Measurements from ENCODE around the gene C2orf81.
"Not testable (repeated sequence)": the region's sequence is repeated elsewhere in the genome, so short reads cannot be mapped to it uniquely, and the experiment has no call there.

C2orf81 gene

DNA sequence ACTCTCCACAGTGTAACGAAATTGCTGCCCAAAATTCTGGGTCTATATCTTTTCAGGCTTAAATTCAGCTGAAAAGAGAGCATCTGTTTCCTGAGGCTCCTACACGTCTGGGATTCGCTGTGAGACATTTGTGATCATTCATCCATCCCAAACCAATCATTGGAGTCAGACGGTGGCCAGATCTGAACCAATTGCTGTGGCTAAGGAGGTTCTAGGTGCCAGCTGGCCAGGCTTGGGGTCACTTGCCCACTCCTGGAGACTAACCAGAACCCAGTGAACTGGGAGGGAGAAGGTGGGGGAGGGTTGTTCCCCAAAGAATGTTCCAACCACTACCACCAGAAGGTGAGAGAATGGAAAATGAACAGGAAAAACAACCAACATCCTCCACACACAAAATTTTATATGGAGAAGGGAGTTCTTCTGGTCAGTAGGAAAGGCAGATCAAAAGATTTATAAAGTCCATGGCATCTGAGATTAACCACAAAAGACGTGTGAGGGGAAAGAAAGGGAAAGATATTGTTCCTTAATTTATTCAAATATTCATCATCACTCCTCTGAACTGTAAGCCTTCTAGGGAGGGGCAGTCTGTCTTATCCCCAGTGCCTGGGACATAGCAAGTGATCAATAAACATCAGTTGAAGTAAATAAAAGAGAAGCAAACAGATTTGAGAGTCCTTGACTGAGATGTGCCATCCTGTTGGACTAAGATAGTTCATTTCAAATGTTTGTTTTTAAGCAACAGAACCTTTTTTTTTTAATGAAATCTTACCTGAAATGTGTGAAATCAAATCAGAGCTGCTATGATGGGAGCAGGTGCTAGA lies 23.3 kb upstream of the C2orf81 start:
- no peak for DNase-seq (ENCODE audit: low read depth)
- no peak overlapping the region for H3K4me3 ChIP-seq (ENCODE audit: low read depth, low read length)

DNA sequence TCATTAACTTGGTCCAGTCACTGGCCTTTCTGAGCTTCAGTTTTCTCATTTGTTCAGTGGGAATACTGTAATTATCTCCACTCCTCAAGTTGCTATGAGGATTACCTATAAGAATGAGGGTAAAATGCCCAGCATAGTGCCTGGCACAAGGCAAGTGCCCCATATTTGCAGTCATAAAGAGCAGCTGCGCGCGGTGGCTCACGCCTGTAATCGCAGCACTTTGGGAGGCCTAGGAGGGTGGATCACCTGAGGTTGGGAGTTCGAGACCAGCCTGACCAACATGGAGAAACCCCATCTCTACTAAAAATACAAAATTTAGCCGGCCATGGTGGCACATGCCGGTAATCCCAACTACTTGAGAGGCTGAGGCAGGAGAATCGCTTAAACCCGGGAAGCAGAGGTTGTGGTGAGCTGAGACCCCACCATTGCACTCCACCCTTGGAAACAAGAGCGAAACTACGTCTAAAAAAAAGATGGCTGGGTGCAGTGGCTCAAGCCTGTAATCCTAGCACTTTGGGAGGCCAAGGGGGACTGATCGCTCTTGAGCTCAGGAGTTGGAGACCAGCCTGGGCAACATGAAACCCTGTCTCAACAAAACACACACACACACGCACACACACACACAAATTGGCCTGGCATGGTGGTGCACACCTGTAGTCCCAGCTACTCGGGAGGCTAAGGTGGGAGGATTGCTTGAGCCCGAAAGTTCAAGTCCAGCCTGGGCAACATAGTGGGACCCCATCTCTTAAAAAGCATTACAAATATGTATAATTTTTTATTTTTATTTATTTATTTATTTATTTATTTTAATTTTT lies 21.3 kb upstream of the C2orf81 start:
- not testable (repeated sequence) for H3K4me3 ChIP-seq (ENCODE audit: low read depth, low read length); DNase-seq (ENCODE audit: low read depth)

DNA sequence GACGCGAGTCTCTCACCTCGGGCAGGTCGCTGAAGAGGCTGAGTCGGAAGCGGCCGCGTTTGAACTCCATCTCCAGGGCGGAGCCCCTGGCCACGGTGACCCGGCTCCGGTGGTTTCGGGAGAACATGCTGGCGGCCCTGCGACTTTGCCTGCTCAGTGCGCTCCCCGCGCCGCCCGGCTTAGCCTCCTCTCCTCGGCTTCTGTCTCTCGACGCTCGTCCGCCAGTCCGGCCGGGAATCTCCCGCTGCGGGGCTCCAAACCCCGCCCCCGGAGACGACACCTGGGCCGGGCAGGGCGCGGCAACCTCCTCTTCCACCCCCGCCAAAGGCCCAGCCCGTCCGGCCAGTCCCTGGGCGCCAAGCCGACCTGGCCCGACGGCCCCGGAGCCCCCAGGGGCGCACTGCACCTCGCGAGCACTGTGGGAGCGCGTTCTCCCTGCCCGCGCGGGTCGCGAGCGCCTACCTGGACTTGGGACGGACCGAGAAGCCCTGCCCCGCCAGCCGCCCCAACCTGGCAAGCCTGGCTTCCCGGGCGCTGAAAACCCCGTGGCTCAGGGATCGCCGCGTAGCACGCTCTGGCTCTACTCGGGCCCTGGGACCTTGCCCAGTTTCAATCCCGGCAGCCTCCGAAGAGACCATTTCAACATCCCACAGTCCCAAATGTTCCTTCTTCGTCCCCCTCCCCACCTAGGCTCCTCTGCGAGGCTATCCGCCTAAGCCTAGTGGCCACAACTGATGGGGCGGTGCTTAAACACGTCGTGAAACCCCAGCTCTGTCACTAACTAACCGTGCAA lies 20.5 kb upstream of the C2orf81 start, which contains the start of gene RTKN:
Gene RTKN (minus strand): TSS at position 248 of the 793 bp plus-strand sequence. CDS start 121 bp downstream, at position 127.
- no peak for DNase-seq (ENCODE audit: low read depth)
- H3K4me3 ChIP-seq (ENCODE audit: low read depth, low read length): peak within 1 kb of the TSS; percentile 61

DNA sequence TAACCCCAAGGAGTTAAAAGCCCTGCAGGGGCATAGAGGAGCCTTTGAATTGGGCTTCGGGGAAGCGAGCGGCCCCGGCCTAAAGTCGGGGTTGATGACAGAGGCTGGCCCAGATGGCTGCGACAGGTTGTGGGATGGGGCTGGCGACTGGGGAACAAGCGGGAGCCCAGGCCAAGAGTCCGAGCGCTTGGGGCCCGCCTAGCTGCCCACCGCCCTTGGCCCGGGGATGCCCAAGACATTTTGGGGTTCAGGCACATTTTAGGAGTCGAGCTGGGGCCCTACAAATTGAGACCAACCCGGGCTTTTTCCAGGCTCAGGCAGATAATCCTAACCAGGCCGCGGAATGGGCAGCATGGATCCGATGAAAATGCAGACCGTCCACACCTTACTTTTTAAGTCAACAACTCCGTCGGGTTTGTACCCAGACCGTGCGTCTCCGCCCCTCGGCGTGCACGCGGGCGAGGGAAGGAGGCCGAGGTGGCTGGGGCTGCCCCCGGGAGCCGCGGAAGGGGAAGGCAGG lies 19.8 kb upstream of the C2orf81 start:
- DNase-seq (ENCODE audit: low read depth): no peak
- H3K4me3 ChIP-seq (ENCODE audit: low read depth, low read length): no peak overlapping the region

DNA sequence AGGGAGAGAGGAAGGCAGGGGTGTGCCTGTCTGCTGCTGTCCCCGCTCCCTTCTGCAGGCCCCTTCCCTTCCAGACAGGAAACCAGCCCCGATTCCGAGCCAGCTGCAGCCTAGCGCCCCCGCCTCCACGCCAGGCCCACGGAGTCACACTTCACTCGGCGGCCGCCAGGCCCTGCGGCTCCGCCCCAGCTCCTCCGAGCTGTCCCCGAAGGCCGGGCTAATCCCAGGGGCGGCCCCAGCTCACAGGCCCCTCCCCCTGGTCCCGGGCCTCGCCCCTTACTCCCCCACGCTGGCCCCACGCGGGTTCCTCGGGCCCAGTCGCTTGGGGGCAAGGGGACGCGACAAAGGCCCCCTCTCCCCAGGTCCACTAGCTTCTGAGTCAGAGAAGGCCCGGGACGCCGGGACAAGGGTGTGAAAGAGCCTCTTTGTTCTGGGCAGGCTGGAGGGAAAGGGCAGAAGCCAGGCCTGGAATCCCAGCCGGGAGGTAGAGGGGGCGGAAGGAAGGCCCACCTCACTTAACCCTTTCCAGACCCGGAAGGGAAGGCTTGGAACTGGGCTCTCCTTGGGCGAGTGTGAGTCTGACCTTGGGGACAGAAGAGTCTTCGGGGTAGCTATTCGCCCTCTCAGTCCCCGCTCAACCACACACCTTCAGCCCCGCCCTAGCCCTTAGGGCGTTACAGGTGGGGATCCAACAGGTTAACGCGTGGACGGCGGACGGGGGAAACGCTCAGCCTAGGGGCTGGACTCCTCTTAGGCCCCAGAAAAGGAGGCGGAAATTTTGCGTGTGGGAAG lies 19.2 kb upstream of the C2orf81 start:
- DNase-seq (ENCODE audit: low read depth): peak; percentile 41
- H3K4me3 ChIP-seq (ENCODE audit: low read depth, low read length): peak overlapping the region; percentile 61

DNA sequence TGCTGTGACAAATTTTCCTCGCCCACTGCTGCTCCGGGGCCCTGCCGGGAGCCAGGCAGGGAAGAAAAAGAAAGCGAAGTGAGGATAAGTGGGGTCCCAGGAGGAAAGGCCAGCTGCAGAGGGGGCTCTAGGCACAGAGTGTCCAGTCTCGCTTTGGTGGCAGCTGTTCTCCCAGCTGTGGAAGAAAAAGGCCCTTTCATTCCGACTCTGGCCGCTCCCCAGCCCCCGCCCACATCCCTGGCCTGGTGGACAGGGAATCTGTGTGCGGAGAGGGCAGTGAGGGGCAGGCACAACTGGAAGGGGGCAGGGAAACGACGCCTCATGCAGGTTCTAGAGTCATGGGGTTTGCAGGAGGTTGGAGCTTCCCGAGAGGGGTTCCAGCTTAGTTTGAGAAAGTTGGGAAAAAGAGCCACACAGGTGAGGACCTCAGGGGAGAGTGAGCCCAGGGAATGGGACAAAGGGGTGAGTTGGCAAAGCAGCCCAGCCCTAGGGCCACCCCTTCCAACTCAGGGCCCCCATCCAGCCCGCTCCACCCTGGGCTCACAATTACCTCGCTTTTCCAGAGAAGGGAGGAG lies 18.5 kb upstream of the C2orf81 start:
- peak overlapping the region; percentile 61 for H3K4me3 ChIP-seq (ENCODE audit: low read depth, low read length)
- peak; percentile 52 for DNase-seq (ENCODE audit: low read depth)

DNA sequence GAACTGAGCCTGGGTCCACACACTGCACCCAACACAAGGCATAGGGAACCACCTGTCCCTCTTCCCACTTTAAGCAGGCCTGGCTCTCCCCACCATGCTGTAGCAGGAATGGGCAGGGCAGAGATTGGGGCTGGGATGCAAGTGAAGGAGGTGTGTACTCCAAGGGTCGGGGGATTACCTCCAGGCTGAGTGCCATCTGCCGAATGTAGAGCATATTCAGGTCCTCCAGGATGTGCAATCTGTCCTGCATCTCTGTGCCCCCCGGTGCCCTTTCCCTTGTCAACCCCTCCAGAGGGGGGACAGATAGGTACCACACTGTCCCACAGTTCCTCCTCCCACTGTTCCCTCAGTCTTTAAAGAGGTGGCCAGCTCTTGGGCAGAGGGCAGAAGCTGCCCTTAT lies 18.0 kb upstream of the C2orf81 start:
- DNase-seq (ENCODE audit: low read depth): no peak
- peak overlapping the region; percentile 61 for H3K4me3 ChIP-seq (ENCODE audit: low read depth, low read length)

DNA sequence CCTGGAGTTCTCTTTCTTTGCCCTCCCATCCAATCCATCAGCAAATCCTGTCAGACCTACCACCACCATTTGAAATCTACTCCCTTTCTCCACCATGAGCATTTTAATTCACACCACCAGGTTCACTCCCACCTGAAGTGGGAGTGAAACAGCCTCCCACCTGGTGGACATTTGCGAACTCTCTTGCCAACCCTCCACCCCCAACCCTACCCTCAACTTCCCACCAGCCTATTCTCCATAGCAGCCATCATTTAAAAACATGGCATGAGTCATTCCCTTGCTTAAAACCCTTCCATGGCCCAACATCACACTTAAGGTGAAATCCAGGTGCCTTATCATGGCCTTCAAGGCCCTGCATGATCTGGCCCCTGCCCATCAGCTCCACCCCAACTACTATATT lies 16.8 kb upstream of the C2orf81 start:
- peak overlapping the region; percentile 20 for H3K4me3 ChIP-seq (ENCODE audit: low read depth, low read length)

DNA sequence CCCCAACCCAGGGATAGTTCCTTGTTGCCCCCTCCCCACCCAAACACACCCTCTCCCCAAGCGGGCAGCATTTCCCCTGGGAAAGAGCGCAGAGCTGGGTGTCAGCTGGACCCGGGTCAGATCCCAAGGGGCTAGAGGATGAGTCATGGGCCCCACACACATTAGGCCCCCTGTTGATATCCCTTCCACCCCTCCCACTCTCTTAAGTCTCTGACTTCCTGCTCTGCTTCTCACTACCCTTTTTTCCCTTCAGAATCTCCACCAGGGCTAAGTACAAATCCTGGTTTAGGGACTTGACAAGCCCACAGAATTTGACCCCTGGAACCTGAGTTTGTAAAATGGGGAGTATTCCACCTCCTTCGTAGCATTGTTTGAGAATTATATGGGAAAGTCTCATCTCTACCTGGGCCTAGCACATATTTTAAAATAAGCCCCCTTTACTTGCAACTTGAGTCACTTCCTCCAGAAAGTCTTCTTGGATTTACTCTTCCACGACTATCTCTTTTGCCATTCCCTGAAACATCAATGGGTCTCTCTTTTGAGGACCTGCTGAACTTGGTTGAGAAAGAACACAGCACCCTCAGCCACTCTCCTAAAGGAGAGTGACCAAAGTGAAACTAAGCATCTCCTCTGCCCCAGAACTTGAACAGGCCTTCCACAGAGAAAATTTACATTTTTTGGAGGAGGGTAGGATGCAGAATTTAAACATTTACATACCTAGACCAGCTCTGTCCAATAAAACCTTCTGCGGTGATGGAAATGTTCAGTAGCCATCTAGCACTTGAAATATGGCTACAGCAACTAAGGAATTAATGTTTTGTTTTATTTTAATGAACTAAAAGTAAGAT lies 15.7 kb upstream of the C2orf81 start:
- DNase-seq (ENCODE audit: low read depth): no peak
- H3K4me3 ChIP-seq (ENCODE audit: low read depth, low read length): no peak overlapping the region

More for the DNA sequence above, 16.8 kb upstream of the C2orf81 start:
- DNase-seq (ENCODE audit: low read depth): no peak

DNA sequence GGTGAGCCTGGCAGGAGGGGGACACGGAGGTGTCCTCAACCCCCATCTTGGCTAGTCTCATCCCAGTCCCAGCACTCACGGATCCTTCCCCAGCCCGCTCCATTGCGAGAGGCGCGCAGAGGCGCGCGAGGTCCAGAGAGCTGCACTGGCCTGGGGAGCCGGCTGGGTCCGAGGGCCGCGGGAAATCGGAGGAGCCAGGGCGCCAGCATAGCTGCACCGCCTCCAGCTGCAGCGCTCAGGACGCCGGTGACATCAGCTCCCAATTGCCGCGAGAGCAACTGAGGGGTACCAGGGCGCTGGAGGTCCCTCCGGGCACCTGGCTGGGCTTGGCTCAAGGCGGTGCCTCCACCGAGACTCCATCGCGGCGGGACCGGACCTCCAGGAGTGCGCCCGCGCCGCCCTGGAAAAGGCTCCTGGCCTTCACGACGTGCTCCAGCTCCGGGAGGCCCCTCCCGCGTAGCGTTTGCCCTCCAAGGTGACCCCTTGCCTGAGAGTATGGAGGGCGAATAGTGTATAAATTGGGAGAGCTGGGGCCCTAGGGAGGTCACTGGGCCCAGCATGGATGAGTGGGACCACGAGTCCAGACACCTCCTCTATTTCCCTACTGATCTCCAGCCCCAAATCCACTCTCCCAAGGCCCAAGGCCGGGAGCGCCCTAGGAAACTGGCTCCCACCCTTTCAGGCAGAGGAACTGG lies 14.8 kb upstream of the C2orf81 start:
- DNase-seq (ENCODE audit: low read depth): no peak
- no peak overlapping the region for H3K4me3 ChIP-seq (ENCODE audit: low read depth, low read length)

DNA sequence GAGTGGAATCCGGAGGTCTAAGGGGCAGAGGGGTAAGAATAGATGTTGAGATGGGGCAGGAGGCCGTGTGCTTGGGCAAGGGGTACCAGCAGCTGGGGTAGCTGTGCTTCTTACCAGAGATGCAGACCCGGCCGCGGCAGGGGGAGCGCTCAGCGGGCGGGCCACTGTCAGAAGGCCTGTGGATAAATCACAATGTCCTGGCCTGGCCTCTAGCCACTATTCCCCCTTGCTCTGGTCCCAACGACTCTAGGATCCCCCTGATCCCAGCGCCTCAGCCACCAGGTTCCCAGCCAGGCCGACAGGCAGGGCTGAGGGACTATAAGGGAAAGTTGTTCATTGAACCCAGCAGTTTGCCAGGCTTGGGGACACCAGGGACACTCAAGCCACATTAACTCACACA lies 9.1 kb upstream of the C2orf81 start:
- H3K4me3 ChIP-seq (ENCODE audit: low read depth, low read length): no peak overlapping the region
- DNase-seq (ENCODE audit: low read depth): no peak

DNA sequence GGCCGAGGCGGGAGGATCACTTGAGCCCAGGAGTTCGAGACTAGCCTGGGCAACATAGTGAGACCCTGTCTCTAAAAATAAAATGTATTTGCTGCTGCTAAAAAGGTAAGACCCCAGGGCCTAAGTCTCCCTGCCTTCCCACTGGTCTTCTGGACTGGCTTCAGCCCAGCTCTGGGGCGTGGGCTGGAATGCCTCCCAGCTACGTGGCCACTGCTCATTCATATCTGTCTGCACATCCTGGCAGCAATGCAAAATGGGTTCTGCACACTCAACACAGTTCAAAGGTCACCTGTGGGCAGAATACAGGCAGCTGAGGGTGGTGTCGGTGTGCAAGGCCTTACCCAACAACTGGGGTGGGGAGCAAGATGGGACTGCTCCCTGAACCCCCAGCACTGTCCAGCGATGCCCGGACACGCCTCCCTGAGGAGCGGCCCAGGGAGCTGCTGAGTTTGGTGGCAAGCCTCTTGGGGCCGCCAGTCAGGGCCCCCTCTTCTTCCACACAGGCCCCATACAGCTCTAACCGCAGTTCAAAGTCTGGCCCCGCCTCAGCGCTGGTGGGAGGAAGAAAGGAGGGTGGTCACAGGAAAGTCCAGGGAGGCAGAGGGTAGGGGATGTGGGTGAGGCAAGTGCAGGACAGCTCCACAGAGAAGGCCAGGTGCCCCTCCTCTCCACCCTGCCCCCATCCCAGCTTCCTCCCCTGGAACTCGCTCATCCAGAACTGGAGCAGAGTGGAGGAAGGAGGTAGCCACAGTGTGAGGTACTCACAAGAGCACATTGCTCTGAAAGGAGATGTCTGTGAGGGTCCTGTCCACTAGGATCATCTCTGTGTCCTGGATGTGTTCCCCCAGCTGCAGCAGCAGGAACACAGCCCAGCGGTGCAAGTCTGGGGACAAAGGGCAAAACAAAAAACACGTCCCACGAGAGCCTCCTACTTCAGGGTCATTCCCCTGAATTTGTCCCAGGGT lies 8.3 kb upstream of the C2orf81 start:
- no peak for DNase-seq (ENCODE audit: low read depth)

DNA sequence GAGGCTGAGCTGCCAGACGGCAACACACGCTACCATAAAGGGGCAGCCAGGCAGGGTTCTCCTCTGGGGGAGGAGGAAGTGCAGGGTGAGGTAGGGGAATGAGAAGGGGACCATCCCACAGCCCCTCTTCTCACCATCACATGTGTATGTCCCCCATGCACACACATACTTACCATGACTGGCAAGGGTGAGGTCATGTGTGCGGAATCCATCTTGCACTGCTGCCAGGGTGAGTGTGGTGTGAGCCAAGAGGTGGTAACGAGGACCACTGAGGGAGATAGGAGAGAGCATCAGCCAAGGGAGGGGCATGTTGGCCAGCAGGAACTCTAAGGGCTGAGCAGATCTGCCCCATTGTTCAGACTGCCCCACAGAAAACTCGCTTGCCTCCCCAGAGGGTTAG lies 7.3 kb upstream of the C2orf81 start:
- H3K4me3 ChIP-seq (ENCODE audit: low read depth, low read length): no peak overlapping the region
- no peak for DNase-seq (ENCODE audit: low read depth)

More for the DNA sequence above, 8.3 kb upstream of the C2orf81 start:
- H3K4me3 ChIP-seq (ENCODE audit: low read depth, low read length): no peak overlapping the region

DNA sequence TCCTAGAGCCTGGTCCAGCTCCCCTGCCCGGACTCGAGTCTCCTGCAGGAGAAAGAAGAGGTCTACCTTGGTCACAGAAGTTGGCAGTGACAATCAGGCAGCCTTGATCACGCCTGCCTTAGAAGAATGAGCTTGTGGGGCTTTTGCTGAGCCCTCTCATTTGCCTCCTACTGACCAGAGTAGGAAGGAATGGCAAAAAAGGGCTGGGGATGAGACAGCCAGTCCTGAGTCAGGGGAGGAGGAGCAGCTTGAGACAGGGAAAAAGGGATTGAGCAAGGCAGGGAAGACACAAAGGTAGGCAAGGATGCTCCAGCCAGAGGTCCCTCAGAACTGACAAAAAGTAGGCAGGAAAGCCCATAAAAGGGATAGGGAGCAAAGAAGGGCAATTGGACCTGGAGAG lies 6.1 kb upstream of the C2orf81 start:
- no peak overlapping the region for H3K4me3 ChIP-seq (ENCODE audit: low read depth, low read length)
- no peak for DNase-seq (ENCODE audit: low read depth)

DNA sequence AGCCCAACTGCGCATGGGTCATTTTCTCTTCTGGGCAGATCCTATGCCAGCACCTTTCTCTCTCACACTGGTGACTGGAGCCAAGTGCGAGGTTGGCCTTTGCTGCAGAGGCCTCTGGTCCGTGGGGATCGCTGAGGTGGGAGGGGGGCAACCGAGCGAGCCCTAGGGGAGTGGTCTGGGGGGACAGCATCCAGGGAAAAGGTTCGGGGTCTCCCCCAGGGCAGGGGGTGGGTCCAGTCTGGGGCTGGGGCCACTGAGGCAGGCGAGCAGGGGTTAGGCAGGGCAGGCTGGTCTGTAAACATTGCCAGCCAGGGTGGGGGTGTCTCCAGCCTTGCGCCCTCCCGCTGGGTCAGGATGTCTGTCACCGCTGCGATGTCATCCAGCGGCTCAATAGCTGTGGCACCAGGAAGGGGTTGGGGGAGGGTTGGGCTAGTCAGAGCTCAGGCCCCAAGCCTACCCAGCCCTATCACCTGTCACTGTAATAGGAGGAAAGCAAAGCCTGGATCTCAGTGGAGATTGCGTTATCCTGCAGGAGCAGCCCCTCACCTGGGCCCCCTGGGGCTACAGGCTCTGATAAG lies 4.9 kb upstream of the C2orf81 start:
- DNase-seq (ENCODE audit: low read depth): no peak
- H3K4me3 ChIP-seq (ENCODE audit: low read depth, low read length): no peak overlapping the region

DNA sequence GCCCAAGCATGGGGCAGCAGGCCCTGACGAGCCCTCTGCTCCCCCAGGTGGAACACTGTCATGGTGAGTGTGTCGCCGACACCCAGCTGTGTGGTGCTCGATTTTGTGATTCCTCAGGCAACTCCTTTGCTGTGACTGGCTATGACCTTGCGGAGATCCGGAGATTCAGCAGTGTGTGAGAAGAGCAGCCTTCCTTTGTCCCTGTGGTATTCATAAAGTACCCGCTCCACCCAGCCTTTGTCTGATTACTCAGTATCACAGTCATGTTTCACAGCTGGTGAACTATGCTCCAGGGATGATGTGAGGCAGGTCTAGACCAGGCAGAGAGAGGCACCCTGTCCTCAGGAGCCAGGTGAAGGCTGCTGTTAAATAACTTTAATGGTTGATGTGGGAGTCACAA lies 4.1 kb upstream of the C2orf81 start:
- DNase-seq (ENCODE audit: low read depth): no peak
- no peak overlapping the region for H3K4me3 ChIP-seq (ENCODE audit: low read depth, low read length)
